GM23338 (cell line): ENCODE measurements around the gene DELE1. TPM values are rescaled to one million over a fixed set of nuclear protein-coding genes. Genes with fewer than 3 reads are reported as not detected.

Source experiments
- ATAC-seq: fragments of 200-7000 bp; cut with Tn5 transposase; 3 replicates; pipeline ENCODE4 v1.9.1; 2020
- DNase-seq: peaks from one replicate; pipeline ENCODE4 v3.0.0-alpha.2; 2015; ENCODE audit warnings: low spot score
- H2AFZ ChIP-seq: fragments of 200-600 bp; sonication (generic); 2 replicates; pipeline ENCODE4 v1.8.0; 2016; ENCODE audit warnings: antibody characterized with exemption, mild to moderate bottlenecking, moderate library complexity
- H3F3A ChIP-seq: fragments of 200-600 bp; sonication (generic); replicated peaks from 2 replicates; pipeline ENCODE4 v1.8.0; 2017; ENCODE audit warnings: antibody characterized with exemption, mixed run types, low read depth
- H3K27ac ChIP-seq: fragments of 200-600 bp; sonication (generic); 2 replicates; pipeline ENCODE4 v1.6.1; 2016; ENCODE audit warnings: low read depth
- H3K27me3 ChIP-seq: fragments of 200-600 bp; sonication (generic); 2 replicates; pipeline ENCODE4 v1.8.0; 2016; ENCODE audit warnings: mild to moderate bottlenecking, mixed run types, moderate library complexity; ENCODE audit not compliant: insufficient read depth
- H3K36me3 ChIP-seq: fragments of 200-600 bp; sonication (generic); 2 replicates; pipeline ENCODE4 v1.8.0; 2016; ENCODE audit warnings: mild to moderate bottlenecking; ENCODE audit not compliant: insufficient read depth
- H3K4me1 ChIP-seq: fragments of 200-600 bp; sonication (generic); 2 replicates; pipeline ENCODE4 v1.8.0; 2016; ENCODE audit warnings: mild to moderate bottlenecking, moderate library complexity; ENCODE audit not compliant: insufficient read depth
- H3K4me2 ChIP-seq: fragments of 200-600 bp; sonication (generic); 2 replicates; pipeline ENCODE4 v1.7.1; 2017; ENCODE audit warnings: mixed run types
- H3K4me3 ChIP-seq: fragments of 200-600 bp; sonication (generic); 2 replicates; pipeline ENCODE4 v1.6.1; 2016; ENCODE audit warnings: mixed run types
- H3K79me2 ChIP-seq: fragments of 200-600 bp; sonication (generic); replicated peaks from 2 replicates; pipeline ENCODE4 v1.8.0; 2017; ENCODE audit warnings: mild to moderate bottlenecking; ENCODE audit not compliant: insufficient read depth
- H3K9me2 ChIP-seq: fragments of 200-600 bp; sonication (generic); 2 replicates; pipeline ENCODE4 v1.8.0; 2017; ENCODE audit not compliant: insufficient read depth
- H4K20me1 ChIP-seq: fragments of 200-600 bp; sonication (generic); replicated peaks from 2 replicates; pipeline ENCODE4 v1.8.0; 2017; ENCODE audit warnings: mild to moderate bottlenecking; ENCODE audit not compliant: insufficient read depth
- H3K27ac Mint-ChIP-seq: 2 replicates; pipeline ENCODE4 v1.8.0; 2020; ENCODE audit warnings: inconsistent platforms, mild to moderate bottlenecking, moderate library complexity, mixed read lengths
- H3K27me3 Mint-ChIP-seq: 3 replicates; pipeline ENCODE4 v1.8.0; 2022; ENCODE audit warnings: low read depth, mild to moderate bottlenecking, moderate library complexity, mixed read lengths, inconsistent platforms; ENCODE audit not compliant: insufficient read depth, poor library complexity
- H3K36me3 Mint-ChIP-seq: 3 replicates; pipeline ENCODE4 v1.8.0; 2021; ENCODE audit warnings: low read depth, mild to moderate bottlenecking, inconsistent platforms, moderate library complexity, mixed read lengths
- H3K4me1 Mint-ChIP-seq: 3 replicates; pipeline ENCODE4 v1.8.0; 2020; ENCODE audit warnings: mild to moderate bottlenecking, inconsistent platforms, mixed read lengths
- H3K4me3 Mint-ChIP-seq: 3 replicates; pipeline ENCODE4 v1.8.0; 2021; ENCODE audit warnings: moderate library complexity, mild to moderate bottlenecking, inconsistent platforms, mixed read lengths
- H3K9me3 Mint-ChIP-seq: 3 replicates; pipeline ENCODE4 v1.8.0; 2020; ENCODE audit warnings: moderate library complexity, mild to moderate bottlenecking, inconsistent platforms, mixed read lengths
- CREB1 ChIP-seq: fragments of 250-450 bp; sonication (Bioruptor Pico); IDR thresholded peaks from 2 replicates; pipeline ENCODE4 v1.5.0; 2020; ENCODE audit warnings: low read depth, mild to moderate bottlenecking, moderate library complexity
- EZH2 ChIP-seq: fragments of 200-600 bp; sonication (generic); IDR thresholded peaks from one replicate; pipeline ENCODE4 v1.8.0; 2017; ENCODE audit warnings: antibody characterized with exemption, mild to moderate bottlenecking, low read depth; ENCODE audit not compliant: unreplicated experiment
- EZH2phosphoT487 ChIP-seq: fragments of 200-600 bp; sonication (generic); IDR thresholded peaks from one replicate; pipeline ENCODE4 v1.8.1; 2018; ENCODE audit warnings: antibody characterized with exemption; ENCODE audit not compliant: unreplicated experiment
- JUNB ChIP-seq: IDR thresholded peaks from one replicate; pipeline ENCODE4 v1.6.1; 2016; ENCODE audit warnings: antibody characterized with exemption; ENCODE audit not compliant: unreplicated experiment
- NANOG ChIP-seq: IDR thresholded peaks from 2 replicates; pipeline ENCODE4 v1.6.1; 2016; ENCODE audit warnings: antibody characterized with exemption, borderline replicate concordance
- POLR2AphosphoS5 ChIP-seq: IDR thresholded peaks from 2 replicates; pipeline ENCODE4 v1.6.1; 2016; ENCODE audit warnings: antibody characterized with exemption, low read depth
- STAT1 ChIP-seq: IDR thresholded peaks from one replicate; pipeline ENCODE4 v1.6.1; 2016; ENCODE audit warnings: antibody characterized with exemption; ENCODE audit not compliant: unreplicated experiment
- ZNF114 ChIP-seq: fragments of 250-450 bp; sonication (Bioruptor Pico); IDR thresholded peaks from 2 replicates; pipeline ENCODE4 v1.5.0; 2020; ENCODE audit warnings: mild to moderate bottlenecking, moderate library complexity
- ZNF331 ChIP-seq: fragments of 250-450 bp; sonication (Bioruptor Pico); IDR thresholded peaks from 2 replicates; pipeline ENCODE4 v1.5.0; 2020; ENCODE audit warnings: low read depth, mild to moderate bottlenecking, moderate library complexity
- polyA plus RNA-seq: library from polyadenylated mRNA; unstranded; fragments of >200 nt; fragmentation: Nextera tagmentation; extraction: Ambion mirVana; gene quantifications from 2 replicates; pipeline ENCODE4 v1.2.1, GENCODE V29; 2016
- total RNA-seq: library from RNA; depleted of rRNA; stranded (reverse); fragments of >200 nt; shearing (Covaris generic); gene quantifications from 2 replicates; pipeline ENCODE4 v1.2.3, GENCODE V29; 2014
- TF ChIP-seq, protein P1 (sequence below): fragments of 250-450 bp; sonication (Bioruptor Pico); IDR thresholded peaks from 2 replicates; pipeline ENCODE4 v1.5.0; 2020; ENCODE audit warnings: mild to moderate bottlenecking, moderate library complexity

The DELE1 gene
- total and polyA plus RNA-seq, 2 experiments from 2014 or later = 26.9 to 62.2 TPM

DNA sequence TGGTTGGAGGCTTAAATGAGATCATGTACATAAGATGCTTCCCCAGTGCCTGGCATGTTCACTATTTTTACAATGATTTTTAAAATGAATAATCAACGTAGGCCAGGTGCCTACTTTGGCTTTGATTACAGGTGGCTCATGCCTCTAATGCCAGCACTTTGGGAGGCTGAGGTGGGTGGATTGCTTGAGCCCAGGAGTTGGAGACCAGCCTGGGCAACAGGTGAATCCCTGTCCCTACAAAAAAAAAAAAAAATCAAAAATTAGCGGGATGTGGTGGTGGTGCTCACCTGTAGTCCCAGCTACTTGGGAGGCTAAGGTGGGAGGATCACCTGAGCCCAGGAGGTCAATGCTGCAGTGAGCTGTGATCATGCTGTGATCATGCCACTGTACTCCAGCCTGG, 25.1 kb downstream of the DELE1 start (continued):
- TF ChIP-seq, protein P1, sequence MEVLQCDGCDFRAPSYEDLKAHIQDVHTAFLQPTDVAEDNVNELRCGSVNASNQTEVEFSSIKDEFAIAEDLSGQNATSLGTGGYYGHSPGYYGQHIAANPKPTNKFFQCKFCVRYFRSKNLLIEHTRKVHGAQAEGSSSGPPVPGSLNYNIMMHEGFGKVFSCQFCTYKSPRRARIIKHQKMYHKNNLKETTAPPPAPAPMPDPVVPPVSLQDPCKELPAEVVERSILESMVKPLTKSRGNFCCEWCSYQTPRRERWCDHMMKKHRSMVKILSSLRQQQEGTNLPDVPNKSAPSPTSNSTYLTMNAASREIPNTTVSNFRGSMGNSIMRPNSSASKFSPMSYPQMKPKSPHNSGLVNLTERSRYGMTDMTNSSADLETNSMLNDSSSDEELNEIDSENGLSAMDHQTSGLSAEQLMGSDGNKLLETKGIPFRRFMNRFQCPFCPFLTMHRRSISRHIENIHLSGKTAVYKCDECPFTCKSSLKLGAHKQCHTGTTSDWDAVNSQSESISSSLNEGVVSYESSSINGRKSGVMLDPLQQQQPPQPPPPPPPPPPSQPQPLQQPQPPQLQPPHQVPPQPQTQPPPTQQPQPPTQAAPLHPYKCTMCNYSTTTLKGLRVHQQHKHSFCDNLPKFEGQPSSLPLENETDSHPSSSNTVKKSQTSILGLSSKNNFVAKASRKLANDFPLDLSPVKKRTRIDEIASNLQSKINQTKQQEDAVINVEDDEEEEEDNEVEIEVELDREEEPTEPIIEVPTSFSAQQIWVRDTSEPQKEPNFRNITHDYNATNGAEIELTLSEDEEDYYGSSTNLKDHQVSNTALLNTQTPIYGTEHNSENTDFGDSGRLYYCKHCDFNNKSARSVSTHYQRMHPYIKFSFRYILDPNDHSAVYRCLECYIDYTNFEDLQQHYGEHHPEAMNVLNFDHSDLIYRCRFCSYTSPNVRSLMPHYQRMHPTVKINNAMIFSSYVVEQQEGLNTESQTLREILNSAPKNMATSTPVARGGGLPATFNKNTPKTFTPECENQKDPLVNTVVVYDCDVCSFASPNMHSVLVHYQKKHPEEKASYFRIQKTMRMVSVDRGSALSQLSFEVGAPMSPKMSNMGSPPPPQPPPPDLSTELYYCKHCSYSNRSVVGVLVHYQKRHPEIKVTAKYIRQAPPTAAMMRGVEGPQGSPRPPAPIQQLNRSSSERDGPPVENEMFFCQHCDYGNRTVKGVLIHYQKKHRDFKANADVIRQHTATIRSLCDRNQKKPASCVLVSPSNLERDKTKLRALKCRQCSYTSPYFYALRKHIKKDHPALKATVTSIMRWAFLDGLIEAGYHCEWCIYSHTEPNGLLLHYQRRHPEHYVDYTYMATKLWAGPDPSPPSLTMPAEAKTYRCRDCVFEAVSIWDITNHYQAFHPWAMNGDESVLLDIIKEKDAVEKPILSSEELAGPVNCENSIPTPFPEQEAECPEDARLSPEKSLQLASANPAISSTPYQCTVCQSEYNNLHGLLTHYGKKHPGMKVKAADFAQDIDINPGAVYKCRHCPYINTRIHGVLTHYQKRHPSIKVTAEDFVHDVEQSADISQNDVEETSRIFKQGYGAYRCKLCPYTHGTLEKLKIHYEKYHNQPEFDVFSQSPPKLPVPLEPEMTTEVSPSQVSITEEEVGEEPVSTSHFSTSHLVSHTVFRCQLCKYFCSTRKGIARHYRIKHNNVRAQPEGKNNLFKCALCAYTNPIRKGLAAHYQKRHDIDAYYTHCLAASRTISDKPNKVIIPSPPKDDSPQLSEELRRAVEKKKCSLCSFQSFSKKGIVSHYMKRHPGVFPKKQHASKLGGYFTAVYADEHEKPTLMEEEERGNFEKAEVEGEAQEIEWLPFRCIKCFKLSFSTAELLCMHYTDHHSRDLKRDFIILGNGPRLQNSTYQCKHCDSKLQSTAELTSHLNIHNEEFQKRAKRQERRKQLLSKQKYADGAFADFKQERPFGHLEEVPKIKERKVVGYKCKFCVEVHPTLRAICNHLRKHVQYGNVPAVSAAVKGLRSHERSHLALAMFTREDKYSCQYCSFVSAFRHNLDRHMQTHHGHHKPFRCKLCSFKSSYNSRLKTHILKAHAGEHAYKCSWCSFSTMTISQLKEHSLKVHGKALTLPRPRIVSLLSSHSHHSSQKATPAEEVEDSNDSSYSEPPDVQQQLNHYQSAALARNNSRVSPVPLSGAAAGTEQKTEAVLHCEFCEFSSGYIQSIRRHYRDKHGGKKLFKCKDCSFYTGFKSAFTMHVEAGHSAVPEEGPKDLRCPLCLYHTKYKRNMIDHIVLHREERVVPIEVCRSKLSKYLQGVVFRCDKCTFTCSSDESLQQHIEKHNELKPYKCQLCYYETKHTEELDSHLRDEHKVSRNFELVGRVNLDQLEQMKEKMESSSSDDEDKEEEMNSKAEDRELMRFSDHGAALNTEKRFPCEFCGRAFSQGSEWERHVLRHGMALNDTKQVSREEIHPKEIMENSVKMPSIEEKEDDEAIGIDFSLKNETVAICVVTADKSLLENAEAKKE (CRISPR knock-in tag) = no peak
- no peak for TF ChIP-seq ZNF114 (CRISPR knock-in tag)

DNA sequence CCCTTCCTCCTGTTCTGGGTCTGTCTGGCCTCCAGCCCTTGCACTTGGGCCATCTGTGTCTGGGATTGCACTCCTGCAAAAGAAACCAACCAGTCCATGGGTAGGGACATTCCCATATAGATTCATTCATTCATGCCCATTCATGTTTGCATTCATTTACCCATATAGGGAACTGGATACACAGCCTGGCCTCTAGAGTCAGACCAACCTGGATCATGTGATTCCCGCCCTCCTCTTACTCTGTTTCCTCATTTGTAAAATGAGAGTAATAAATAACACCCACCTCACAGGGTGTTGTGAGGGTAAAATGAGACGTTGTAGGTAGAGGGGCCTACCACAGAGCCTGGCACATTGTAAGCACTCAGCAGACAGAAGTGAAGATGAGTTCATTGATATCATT, 25.8 kb downstream of the DELE1 start:
- ATAC-seq = no peak
- Mint-ChIP-seq H3K27me3 (peaks cover 2% of the 10 kb centered on the region), H3K4me1 (peaks cover 31% of the 10 kb centered on the region), H3K9me3 (no peaks in the 10 kb centered on the region), H3K36me3 (no peaks in the 10 kb centered on the region), H3K4me3 (no peak overlapping the region), H3K27ac (no peak overlapping the region)
- H4K20me1 ChIP-seq = no peaks in the 10 kb centered on the region
- no peaks in the 10 kb centered on the region for H3K9me2 ChIP-seq
- H3K27me3 ChIP-seq = no peaks in the 10 kb centered on the region
- no peaks in the 10 kb centered on the region for H3K79me2 ChIP-seq
- peaks cover 4% of the 10 kb centered on the region; the same call in 1 of the 2 replicates for H3F3A ChIP-seq
- no peak for DNase-seq
- peaks cover 16% of the 10 kb centered on the region; the same call in 1 of the 2 replicates for H3K4me1 ChIP-seq
- H3K36me3 ChIP-seq = no peaks in the 10 kb centered on the region
- H3K4me2 ChIP-seq = no peak overlapping the region
- H3K27ac ChIP-seq = no peak overlapping the region
- no peak overlapping the region for H2AFZ ChIP-seq
- H3K4me3 ChIP-seq = no peak overlapping the region
- TF ChIP-seq EZH2 = no peak
- TF ChIP-seq ZNF114 (CRISPR knock-in tag) = no peak
- TF ChIP-seq ZNF331 (CRISPR knock-in tag) = no peak
- no peak for TF ChIP-seq NANOG
- no peak for TF ChIP-seq JUNB
- TF ChIP-seq, protein P1 (CRISPR knock-in tag) = no peak
- TF ChIP-seq CREB1 (CRISPR knock-in tag) = no peak
- no peak for TF ChIP-seq POLR2AphosphoS5
- no peak for TF ChIP-seq STAT1
- TF ChIP-seq EZH2phosphoT487 = no peak
